22Rv1 (cell line): ENCODE results near the gene ZNF804A.

Experiments used
- CTCF ChIP-seq: fragments of 450-650 bp; IDR thresholded peaks from 2 replicates; pipeline ENCODE4 v1.5.1; 2017; ENCODE audit warnings: mild to moderate bottlenecking
- ZFX ChIP-seq: fragments of 450-650 bp; IDR thresholded peaks from 2 replicates; pipeline ENCODE4 v1.6.1; 2017; ENCODE audit warnings: antibody characterized with exemption, borderline replicate concordance

GRCh38 chr2:184936761-184937160 lies 338.4 kb downstream of the ZNF804A start:
- TF ChIP-seq CTCF, result no peak
- no peak for TF ChIP-seq ZFX
